Fibroblast of pulmonary artery (primary cell): ENCODE measurements around the gene PBX3.
A peak's percentile ranks its signal among the peaks of the same experiment; 100 is the strongest.

ENCODE experiments used
- DNase-seq: peaks from one replicate; pipeline ENCODE4 v3.0.0-alpha.2; 2010; ENCODE audit warnings: low read depth
- H3K4me3 ChIP-seq: replicated peaks from 2 replicates; pipeline ENCODE4 v1.5.1; 2011; ENCODE audit warnings: low read depth, mild to moderate bottlenecking, control low read depth, low read length, moderate library complexity
- CTCF ChIP-seq: IDR thresholded peaks from 2 replicates; pipeline ENCODE4 v1.5.1; 2011; ENCODE audit warnings: mild to moderate bottlenecking, control low read depth, low read length, inconsistent platforms; ENCODE audit errors: missing control alignments

Gene PBX3

DNA sequence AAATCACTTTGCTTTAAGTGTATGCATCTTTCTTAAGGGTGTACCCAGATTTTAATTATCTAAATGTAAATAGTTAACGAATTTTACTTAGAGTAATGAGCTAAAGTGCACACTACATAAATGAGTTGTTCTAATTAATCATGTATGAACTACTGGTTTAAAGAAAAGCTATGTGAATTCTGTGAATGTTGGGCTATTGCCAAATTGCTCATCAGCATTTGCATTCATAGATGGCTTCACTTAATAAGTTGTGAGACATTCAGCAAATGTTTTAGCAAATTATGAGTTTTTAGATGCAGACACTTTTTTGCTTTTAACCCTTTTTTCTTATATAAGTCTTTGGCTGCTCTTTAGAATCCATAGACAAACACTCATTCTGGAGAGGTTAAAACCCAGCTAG lies 175.7 kb downstream of the PBX3 start:
- no peak for DNase-seq
- TF ChIP-seq CTCF, result no peak
- no peak overlapping the region for H3K4me3 ChIP-seq

DNA sequence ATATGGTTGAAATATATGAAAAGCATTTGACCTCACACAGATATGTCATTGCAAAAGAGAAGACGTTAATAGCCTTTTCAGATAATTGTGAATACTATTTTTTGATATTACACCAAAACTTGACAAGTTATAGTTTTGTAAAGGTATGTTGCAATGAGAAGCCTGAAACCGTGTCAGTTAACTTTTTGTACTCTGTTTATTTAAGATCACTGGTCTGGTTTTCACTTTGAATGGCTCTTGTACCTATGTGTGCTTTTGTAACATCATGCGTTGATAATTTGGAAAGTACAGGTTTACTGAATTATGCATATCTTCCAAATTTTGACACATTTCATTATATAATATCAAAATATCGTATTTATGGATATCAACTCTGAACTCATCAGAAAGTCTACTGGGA lies 177.2 kb downstream of the PBX3 start:
- no peak for DNase-seq
- H3K4me3 ChIP-seq, result no peak overlapping the region
- TF ChIP-seq CTCF, result no peak

DNA sequence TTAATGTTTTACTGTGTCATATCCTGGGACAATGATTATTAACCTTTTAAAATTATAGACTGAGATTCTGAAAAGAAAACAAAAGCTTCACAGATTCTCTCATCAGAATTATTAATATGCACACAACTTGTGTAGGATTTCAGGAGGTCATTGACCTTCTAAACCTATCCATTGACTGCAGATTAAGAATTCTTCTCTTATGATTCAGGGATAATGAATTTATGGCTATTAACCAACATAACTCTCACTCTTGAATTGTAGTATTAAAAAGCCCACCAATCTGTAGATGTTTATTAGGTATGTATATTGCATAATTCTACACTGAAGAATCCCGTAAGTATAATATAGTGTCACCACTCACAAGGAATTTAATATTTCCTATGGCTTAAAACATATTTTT lies 179.8 kb downstream of the PBX3 start:
- DNase-seq, result no peak
- TF ChIP-seq CTCF, result no peak
- H3K4me3 ChIP-seq, result no peak overlapping the region

GRCh38 chr9:125929846-125930245 lies 182.7 kb downstream of the PBX3 start:
- DNase-seq, result no peak
- no peak for TF ChIP-seq CTCF
- H3K4me3 ChIP-seq, result no peak overlapping the region

DNA sequence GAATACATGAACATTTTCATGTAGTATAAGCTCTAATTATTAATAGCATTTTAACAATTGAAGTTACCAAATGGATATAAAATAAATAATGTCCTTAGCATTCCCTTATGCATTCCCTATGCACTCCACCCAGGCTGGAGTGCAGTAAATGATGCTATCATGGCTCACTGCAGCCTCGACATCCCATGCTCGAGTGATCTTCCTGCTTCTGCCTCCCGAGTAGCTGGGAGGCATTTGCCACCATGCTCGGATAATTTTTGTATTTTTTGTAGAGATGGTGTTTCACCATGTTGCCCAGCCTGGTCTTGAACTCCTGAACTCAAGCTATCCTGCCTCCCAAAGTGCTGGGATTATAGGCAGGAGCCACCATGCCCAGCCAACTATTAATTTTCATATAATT lies 184.0 kb downstream of the PBX3 start:
- no peak for TF ChIP-seq CTCF
- no peak overlapping the region for H3K4me3 ChIP-seq
- no peak for DNase-seq

- H3K4me3 ChIP-seq, result no peak overlapping the region
- peak; percentile 97 for DNase-seq
- TF ChIP-seq CTCF, result no peak
Observed at GRCh38 chr9:125932012-125932411, 184.8 kb downstream of the PBX3 start.

GRCh38 chr9:125932746-125933455 lies 185.7 kb downstream of the PBX3 start:
- no peak overlapping the region for H3K4me3 ChIP-seq
- no peak for TF ChIP-seq CTCF
- no peak for DNase-seq
